ENCODE data around the gene TMEM8B.
"Not testable (repeated sequence)": the region's sequence is repeated elsewhere in the genome, so short reads cannot be mapped to it uniquely, and the experiment has no call there.

TMEM8B gene

DNA sequence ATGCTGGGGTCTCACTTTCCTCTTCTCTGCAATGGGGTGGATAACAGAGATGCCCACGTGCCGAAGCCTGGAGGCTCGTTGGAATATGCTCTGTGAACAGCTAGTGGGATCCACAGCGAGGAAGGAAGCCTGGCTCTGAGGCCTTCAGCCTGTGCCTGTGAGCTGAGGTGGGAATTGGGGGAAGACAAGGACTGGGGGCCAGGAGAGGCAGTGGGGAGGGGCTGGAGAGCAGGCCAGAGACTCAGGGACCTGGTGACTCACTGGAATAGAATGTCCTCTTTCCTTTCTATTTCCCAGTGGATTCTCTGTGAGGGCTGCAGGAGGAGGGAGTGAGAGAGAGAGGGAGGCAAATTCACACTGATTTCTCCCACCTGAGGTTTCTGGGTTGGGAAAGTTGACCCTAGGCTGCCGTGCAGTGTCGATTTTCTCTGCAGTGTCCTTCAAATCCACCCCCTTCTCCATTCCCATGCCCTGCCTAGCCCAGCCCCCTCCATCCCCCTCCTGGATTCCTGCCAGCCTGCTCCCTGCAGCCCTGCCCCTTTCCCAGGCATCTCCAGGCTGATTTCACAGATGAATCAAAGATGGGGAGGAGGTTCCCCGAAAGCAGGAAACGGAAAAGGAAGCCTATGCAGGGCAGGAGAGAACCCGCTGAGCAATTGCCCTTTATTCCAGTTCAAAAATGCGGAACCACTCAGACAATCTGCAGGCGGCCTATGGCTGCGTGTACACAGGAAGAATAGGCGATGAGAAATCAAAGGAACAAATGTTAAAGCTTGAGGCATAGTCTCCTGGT is 78.9 kb downstream of the TMEM8B start:
- peak; percentile 69 for DNase-seq

- no peak for DNase-seq
Measured at GRCh38 chr9:35908504-35909125, 79.6 kb downstream of the TMEM8B start.

DNA sequence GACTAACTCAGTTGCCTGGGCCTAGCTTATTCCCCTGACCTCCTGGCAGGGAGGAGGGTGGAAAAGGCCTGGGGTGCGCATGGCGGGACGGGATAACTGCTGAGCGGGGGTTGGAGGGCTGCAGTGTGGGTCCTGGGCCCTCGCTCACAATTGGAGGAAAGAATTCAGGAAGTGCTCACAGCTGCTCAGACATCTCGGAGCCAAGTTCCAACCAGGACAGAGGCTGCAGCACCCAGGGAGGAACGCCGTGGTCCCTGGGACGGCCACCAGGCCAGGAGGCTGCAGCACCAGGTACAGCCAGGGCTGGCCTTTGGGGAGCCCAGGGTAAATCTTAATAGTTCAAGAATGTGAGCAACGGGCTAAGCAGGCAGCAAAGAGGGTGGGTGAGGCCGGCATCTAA is 80.2 kb downstream of the TMEM8B start, which contains the start of gene SPAAR:
Gene SPAAR (plus strand): TSS at position 217 of the 400 bp plus-strand sequence. CDS start 974 bp downstream, outside the sequence.
- DNase-seq, result no peak

- no peak for DNase-seq
Measured at GRCh38 chr9:35909687-35910612, 80.9 kb downstream of the TMEM8B start.

DNA sequence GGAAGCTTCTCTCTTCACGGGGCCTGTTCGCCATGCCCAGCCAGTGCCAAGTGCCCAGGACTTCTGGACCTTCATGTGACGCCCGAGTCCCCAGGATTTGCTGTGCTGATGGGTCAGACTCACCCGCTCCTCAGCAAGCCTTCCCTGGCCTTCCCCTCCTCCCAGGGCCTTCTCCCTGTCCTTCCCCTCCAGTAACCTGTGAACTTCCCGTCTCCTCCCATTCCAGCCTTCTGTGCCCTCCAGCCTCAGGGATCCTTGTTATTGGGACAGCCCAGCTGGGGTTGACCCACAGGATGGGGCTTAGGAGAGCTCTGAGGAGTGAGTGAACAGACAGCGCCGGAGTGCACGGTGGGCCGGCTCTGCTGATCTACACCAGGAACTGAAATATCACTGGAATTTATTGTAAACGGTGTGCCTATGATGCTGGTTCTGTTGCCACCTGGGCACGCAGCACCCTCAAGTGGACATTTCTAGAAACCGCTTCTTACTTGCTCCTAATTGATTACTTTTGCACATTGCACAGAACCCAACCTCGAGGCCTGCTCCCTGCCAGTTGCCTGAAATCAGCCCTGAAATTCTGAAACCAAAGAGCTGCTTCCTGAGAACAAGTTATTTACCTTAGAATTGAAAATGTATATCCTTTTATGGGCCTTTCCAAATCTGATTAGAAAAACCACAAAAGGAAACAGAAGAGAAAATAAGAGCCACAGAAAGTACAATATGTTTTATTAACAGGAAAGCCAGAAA is 81.8 kb downstream of the TMEM8B start:
- no peak for DNase-seq

- DNase-seq, result no peak
Measured at GRCh38 chr9:35911690-35912089, 82.7 kb downstream of the TMEM8B start.

GRCh38 chr9:35912791-35913400 is 83.9 kb downstream of the TMEM8B start:
- no peak for DNase-seq

- DNase-seq, result not testable (repeated sequence)
Measured at GRCh38 chr9:35913429-35913828, 84.4 kb downstream of the TMEM8B start.

- no peak for DNase-seq
Measured at GRCh38 chr9:35914301-35914807, 85.3 kb downstream of the TMEM8B start.

All from T1000 (cell line).